Endothelial cell (in vitro differentiated cells): ENCODE measurements around the gene TWF1. TPM values are rescaled to one million over a fixed set of nuclear protein-coding genes. Genes with fewer than 3 reads are reported as not detected.

Source experiments
- DNase-seq: peaks from one replicate; pipeline ENCODE4 v3.0.0; 2021; ENCODE audit warnings: low spot score
- H3K27ac Mint-ChIP-seq: one replicate; pipeline ENCODE4 v1.8.0; 2021; ENCODE audit warnings: mixed read lengths, inconsistent platforms; ENCODE audit not compliant: unreplicated experiment
- H3K27me3 Mint-ChIP-seq: one replicate; pipeline ENCODE4 v1.8.0; 2021; ENCODE audit warnings: mild to moderate bottlenecking, moderate library complexity, mixed read lengths, inconsistent platforms; ENCODE audit not compliant: unreplicated experiment
- H3K36me3 Mint-ChIP-seq: one replicate; pipeline ENCODE4 v1.8.0; 2021; ENCODE audit warnings: mild to moderate bottlenecking, low read depth, mixed read lengths, inconsistent platforms; ENCODE audit not compliant: unreplicated experiment
- H3K4me1 Mint-ChIP-seq: one replicate; pipeline ENCODE4 v1.8.0; 2021; ENCODE audit warnings: mild to moderate bottlenecking, mixed read lengths, inconsistent platforms; ENCODE audit not compliant: unreplicated experiment
- H3K4me3 Mint-ChIP-seq: one replicate; pipeline ENCODE4 v1.8.0; 2021; ENCODE audit warnings: mild to moderate bottlenecking, mixed read lengths, inconsistent platforms; ENCODE audit not compliant: unreplicated experiment
- H3K9me3 Mint-ChIP-seq: one replicate; pipeline ENCODE4 v1.8.0; 2021; ENCODE audit warnings: mixed read lengths, inconsistent platforms; ENCODE audit not compliant: unreplicated experiment
- CTCF ChIP-seq: fragments of 200-600 bp; sonication (generic); IDR thresholded peaks from one replicate; pipeline ENCODE4 v1.5.0; 2021; ENCODE audit warnings: antibody characterized with exemption; ENCODE audit not compliant: unreplicated experiment
- total RNA-seq: library from RNA; stranded (reverse); fragmentation: NEBNext Ultra II Directional; extraction: Animal tissue kit (Norgen Biotek cat#: 25700); gene quantifications from one replicate; pipeline ENCODE4 v1.2.1, GENCODE V29; 2021; ENCODE audit not compliant: unreplicated experiment

The TWF1 gene
- total RNA-seq, 1 donor from 2014 or later = 44.8 TPM

DNA sequence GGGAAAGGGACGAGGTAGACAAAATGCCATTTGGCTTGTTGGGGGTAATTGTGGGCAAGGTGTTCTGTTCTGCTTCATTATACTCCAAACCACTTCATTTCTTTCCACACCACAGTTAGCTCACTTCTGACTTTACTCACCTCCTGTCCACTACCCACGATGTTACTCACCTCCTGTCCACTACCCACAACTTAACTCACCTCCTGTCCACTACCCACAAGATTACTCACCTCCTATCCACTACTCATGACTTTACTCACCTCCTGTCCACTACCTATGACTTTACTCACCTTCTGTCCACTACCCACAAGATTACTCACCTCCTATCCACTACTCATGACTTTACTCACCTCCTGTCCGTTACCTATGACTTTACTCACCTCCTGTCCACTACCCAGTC, 10.1 kb upstream of the TWF1 start:
- DNase-seq = no peak

GRCh38 chr12:43815416-43815815, 9.3 kb upstream of the TWF1 start:
- Mint-ChIP-seq H3K36me3 (no peaks in the 10 kb centered on the region), H3K9me3 (no peaks in the 10 kb centered on the region), H3K4me3 (no peak overlapping the region), H3K27ac (no peak overlapping the region), H3K27me3 (no peaks in the 10 kb centered on the region), H3K4me1 (no peaks in the 10 kb centered on the region)
- no peak for DNase-seq
- no peak for TF ChIP-seq CTCF

More for the DNA sequence above, 10.1 kb upstream of the TWF1 start:
- H3K36me3 Mint-ChIP-seq = no peaks in the 10 kb centered on the region
- TF ChIP-seq CTCF = no peak
- no peak overlapping the region for H3K27ac Mint-ChIP-seq
- no peaks in the 10 kb centered on the region for H3K27me3 Mint-ChIP-seq
- no peaks in the 10 kb centered on the region for H3K4me1 Mint-ChIP-seq
- H3K4me3 Mint-ChIP-seq = no peak overlapping the region
- H3K9me3 Mint-ChIP-seq = no peaks in the 10 kb centered on the region

DNA sequence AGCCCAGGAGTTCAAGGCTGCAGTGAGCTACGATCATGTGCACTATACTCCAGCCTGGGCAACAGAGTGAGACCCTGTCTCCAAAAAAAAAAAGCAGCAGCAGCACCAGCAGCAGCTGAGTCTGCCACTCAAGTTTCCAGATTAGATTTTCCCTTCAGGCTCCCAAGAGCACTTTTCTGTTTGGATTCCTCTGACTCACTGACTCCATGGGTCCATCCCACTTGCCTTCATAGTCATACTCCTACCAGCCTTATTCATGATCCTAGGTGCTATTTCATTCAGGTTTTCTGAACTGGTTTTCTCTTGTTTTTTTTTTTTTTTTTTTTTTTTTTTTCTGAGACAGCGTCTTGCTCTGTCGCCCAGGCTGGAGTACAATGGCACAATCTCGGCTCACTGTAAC, 6.8 kb upstream of the TWF1 start:
- no peaks in the 10 kb centered on the region for H3K36me3 Mint-ChIP-seq
- H3K27me3 Mint-ChIP-seq = no peaks in the 10 kb centered on the region
- no peaks in the 10 kb centered on the region for H3K9me3 Mint-ChIP-seq
- H3K27ac Mint-ChIP-seq = no peak overlapping the region
- DNase-seq = no peak
- H3K4me1 Mint-ChIP-seq = no peaks in the 10 kb centered on the region
- no peak for TF ChIP-seq CTCF
- H3K4me3 Mint-ChIP-seq = no peak overlapping the region

- TF ChIP-seq CTCF = no peak
- no peak overlapping the region for H3K4me3 Mint-ChIP-seq
- no peak overlapping the region for H3K27ac Mint-ChIP-seq
- no peaks in the 10 kb centered on the region for H3K27me3 Mint-ChIP-seq
- H3K9me3 Mint-ChIP-seq = no peaks in the 10 kb centered on the region
- no peaks in the 10 kb centered on the region for H3K36me3 Mint-ChIP-seq
- H3K4me1 Mint-ChIP-seq = peaks cover 6% of the 10 kb centered on the region
- DNase-seq = no peak
Observed at GRCh38 chr12:43812057-43812456, 5.9 kb upstream of the TWF1 start.

- peaks cover 5% of the 10 kb centered on the region for H3K36me3 Mint-ChIP-seq
- no peak for TF ChIP-seq CTCF
- H3K9me3 Mint-ChIP-seq = no peaks in the 10 kb centered on the region
- H3K4me1 Mint-ChIP-seq = peaks cover 20% of the 10 kb centered on the region
- DNase-seq = no peak
- peak overlapping the region; percentile 99 for H3K4me3 Mint-ChIP-seq
- peaks cover 6% of the 10 kb centered on the region for H3K27me3 Mint-ChIP-seq
- H3K27ac Mint-ChIP-seq = peak overlapping the region; percentile 99
Observed at GRCh38 chr12:43807386-43807785, 1.3 kb upstream of the TWF1 start.
